WI38 (cell line): ENCODE results near the gene MROH9.
"Not testable (repeated sequence)": the region's sequence is repeated elsewhere in the genome, so short reads cannot be mapped to it uniquely, and the experiment has no call there.

Experiments
- H3K4me3 ChIP-seq: 2 replicates; pipeline ENCODE4 v1.5.1; 2011; ENCODE audit warnings: low read depth, mild to moderate bottlenecking, control low read depth, low read length
- CTCF ChIP-seq: IDR thresholded peaks from 2 replicates; pipeline ENCODE4 v1.5.1; 2012; ENCODE audit warnings: low read depth, mild to moderate bottlenecking, control low read depth, low read length

MROH9 gene

GRCh38 chr1:170929835-170930554 is 5.3 kb upstream of the MROH9 start:
- peak; percentile 66 for TF ChIP-seq CTCF
- H3K4me3 ChIP-seq, result no peak overlapping the region

GRCh38 chr1:170931650-170932049 is 3.7 kb upstream of the MROH9 start:
- TF ChIP-seq CTCF, result no peak
- H3K4me3 ChIP-seq, result no peak overlapping the region

- TF ChIP-seq CTCF, result no peak
- no peak overlapping the region for H3K4me3 ChIP-seq
These were observed 3.1 kb upstream of the MROH9 start for GRCh38 chr1:170932236-170932635.

- TF ChIP-seq CTCF, result no peak
- no peak overlapping the region for H3K4me3 ChIP-seq
These were observed 2.9 kb downstream of the MROH9 start for GRCh38 chr1:170938281-170938680.

GRCh38 chr1:170939476-170939875 is 4.1 kb downstream of the MROH9 start:
- no peak for TF ChIP-seq CTCF
- no peak overlapping the region for H3K4me3 ChIP-seq

GRCh38 chr1:170951744-170952143 is 16.4 kb downstream of the MROH9 start:
- H3K4me3 ChIP-seq, result not testable (repeated sequence)

- no peak for TF ChIP-seq CTCF
These were observed 24.1 kb downstream of the MROH9 start for GRCh38 chr1:170959385-170959784.

GRCh38 chr1:170964506-170964905 is 29.2 kb downstream of the MROH9 start:
- no peak for TF ChIP-seq CTCF
- no peak overlapping the region for H3K4me3 ChIP-seq

More at GRCh38 chr1:170959385-170959784, 24.1 kb downstream of the MROH9 start:
- H3K4me3 ChIP-seq, result no peak overlapping the region
